Pons (tissue), 1 donor: ENCODE results near the gene PLCD1.
A peak's percentile ranks its signal among the peaks of the same experiment; 100 is the strongest.
"Not testable (repeated sequence)": the region's sequence is repeated elsewhere in the genome, so short reads cannot be mapped to it uniquely, and the experiment has no call there.

ENCODE experiments used
- DNase-seq: peaks from one replicate; pipeline ENCODE4 v3.0.0-alpha.2; 2016; ENCODE audit warnings: low spot score

PLCD1 gene

DNA sequence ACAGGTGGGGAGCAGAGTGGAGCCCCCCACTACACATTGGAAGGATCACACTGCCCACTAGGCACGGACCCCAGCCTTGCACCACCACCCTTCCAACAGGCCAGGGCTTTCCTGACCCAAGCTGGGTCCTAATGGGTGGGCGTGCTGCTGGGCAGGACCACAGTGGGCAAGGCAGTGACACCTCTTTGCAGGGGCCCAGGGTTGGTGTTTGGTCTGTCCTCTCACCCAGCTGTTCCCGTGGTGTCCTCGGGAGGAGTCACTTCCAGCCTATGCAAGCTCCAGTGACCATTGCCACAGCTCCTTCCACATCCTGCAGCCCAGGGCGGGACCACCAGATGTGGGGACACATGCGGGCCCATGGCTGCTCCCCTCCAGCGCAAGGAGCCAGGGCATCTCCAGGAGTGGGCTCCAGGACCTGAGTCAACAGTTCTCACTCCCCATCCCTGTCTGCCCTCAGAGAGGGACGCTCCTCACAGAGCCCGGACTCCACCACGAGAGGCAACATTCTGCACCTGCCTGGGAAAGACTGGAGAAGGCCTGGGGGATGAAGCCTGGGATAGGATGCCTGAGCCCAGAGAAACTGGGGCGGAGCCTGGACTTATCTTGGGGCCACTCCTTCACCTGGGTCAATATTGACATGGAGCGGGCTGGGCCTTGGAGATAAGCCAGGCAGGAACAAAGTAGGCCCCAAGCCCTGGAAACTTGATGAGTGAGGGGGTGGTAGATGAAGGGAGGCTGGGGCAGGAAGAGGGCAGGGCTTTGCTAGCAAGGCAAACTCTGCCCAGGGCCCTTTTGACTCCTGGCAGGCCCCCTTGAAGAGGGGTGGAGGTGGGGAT lies 42.7 kb downstream of the PLCD1 start:
- no peak for DNase-seq

DNA sequence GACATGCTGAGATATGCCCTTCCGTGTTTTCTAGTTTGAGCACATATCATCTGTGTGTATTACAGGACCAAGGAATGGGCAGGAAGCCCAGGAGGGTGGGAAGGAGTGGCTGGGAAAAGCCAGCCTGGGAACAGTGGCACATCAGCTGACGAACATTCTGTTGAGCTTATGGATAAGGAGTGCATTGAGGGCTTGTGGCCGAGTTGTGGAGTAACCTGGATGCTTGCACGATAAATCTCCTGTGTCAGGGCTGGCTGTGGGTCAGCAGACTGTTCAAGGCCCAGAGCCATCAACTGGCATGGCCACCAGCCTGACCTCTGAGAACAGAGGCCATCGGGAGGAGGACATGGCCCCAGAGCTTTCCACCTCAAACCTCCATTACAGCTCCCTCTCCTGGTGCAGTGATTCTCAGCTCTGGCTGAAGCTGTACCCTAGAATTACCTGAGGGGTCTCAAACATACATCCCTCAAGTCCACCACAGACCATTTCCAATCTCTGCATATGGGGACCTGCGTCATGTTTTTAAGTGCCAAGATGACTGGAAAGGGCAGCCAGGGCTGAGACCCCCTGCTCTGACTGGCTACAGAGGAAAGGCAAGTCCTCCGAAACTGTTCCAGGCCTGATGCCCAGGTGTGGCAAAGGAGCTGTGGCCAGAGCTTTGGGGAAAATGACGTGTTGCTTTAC lies 43.7 kb downstream of the PLCD1 start:
- no peak for DNase-seq

DNA sequence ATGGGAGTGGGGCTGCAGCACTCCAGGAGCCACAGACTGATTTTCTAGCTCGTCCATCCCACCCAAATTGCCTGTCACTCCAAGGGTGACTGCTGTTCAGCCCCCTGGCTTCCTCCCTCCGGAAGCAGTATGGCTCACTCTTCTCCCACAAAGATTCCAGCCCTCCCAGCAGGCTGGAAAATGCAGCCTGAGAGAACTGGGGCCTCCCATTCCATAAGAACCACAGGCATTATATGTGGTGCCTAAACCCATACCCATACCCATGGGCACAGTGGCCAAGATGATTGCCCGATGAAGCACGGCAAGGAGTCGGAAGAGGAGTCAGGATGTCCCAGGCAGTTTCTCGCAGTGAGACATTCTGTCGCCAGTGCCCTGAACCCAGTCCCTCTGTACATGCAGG lies 44.8 kb downstream of the PLCD1 start:
- no peak for DNase-seq

DNA sequence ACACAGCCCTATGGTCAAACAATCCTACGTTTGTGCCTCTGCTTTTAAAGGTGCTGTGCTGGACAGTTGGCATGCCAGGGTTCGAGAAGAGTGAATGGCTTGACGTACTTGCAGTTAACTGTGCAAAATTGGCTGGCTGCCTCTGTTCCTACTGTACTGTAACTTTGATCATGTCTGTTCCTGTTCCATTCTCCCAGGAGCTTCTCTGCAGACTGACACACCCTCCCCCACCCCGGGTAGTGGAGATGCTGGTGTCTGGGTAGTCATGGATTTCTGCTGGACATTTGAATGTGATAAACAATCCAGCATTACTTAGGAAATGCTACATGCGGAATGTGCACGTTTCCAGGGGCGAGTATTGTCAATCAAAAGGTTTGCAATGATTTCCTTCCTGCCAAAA lies 45.4 kb downstream of the PLCD1 start:
- no peak for DNase-seq

DNA sequence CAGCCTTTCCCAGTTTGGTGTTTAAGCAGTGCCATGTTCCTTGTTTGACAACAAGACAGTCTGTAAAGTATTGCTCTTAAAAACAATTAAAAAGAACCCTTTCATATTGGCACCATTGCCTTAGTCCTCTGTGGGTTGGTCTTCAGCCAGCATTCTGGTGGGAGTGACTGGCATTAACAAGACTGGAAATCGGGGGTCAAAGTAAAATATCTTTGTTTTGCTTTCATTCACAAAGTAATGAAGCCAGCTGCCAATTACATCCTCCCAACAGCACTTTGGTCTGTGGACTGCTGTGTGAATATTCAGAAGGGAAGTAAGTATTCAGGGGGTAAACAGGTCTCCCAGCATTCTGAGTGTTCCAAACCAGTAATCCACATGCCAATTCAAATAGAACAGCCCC lies 47.1 kb downstream of the PLCD1 start:
- no peak for DNase-seq

DNA sequence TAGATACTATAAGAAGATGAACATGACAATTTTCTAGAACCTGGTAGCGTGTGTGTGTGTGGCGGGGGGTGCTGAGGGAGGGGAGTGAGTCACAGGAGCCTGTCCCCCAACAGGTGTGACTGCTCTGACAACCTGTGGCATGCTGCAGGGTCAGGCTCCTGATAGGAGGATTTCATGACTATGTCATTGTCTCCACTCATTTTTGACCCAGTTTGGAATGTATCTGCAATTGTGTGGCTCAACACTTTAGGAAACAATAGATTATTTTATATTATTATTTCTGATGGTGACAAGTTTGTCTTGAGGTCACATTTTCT lies 48.1 kb downstream of the PLCD1 start:
- no peak for DNase-seq

DNA sequence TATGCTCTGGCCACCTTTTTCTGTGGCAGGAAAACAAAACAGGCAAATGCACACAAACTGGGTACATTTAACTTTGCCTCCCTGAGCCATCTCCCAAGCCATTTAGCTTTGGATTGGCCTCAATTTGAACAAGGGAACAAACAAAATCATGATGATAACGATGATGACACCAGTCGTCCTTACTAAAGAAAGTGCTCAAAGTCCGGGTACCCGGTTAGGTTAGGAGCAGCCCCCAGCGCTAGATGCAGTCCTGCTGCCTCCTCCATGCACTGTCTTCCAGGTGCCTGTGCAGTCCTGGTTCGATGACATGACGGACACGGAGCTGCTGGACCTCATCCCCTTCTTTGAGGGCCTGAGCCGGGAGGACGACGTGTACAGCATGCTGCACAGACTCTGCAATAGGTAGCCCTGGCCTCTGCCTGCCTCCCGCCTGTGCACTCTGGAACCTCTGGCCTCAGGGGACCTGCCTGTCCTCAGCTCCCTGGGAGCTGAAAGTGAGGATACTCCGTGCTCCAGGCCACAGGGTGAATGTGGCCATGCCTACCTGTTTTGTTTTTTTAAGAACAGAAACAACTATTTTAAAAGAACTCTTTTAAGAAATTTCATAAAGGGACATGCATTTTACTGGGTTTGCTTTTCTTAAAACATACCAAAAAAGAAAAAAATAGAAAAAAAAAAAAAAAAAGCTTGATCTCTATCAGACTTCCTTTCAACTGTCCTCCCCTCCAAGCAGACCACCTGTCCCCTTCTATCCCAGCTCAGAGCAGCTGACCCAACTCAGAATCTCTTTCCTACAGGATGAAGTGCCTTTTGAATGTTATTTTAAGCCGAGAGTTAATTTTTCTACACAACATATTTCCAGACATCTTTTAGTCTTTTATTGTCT lies 48.7 kb downstream of the PLCD1 start:
- DNase-seq: no peak

DNA sequence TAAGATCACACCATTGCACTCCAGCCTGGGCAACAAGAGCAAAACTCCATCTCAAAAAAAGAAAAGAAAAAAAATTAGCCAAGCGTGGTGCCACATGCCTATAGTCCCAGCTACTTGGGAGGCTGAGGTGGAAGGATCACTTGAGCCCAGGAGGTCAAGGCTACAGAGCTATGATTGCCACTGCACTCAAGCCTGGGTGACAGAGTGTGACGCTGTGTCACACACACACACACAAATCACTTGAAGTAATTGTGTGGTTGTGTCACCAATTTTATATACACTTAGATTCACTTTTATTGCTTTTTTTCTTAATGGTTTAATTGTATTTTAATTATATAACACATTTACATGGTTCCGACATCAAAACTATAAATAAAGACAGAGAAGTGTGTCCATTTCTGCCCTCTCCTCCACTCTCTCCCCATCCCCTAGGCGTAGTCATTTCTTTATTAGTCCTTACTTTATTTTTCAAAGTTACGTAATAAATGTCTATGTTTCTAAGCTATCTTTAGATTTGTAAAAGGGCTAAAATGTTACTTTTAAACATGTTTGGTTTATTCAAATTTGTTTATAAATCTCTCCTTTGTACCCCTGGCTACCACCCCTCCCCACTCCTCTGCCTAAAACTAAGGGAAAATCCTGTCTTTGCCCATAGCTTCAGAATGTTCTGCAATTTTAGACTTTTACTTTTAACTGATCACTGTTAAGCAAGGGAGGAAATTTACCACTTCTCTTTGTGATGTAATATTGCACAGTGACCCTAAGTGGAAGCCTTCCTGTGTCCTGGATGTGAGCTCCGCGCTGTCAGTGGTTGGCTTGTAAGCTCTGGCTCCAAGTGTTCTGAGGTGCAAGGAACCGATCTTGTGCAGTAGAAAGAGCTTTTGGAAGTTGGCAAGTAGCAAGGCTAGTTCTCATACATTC lies 49.6 kb downstream of the PLCD1 start:
- DNase-seq: no peak

DNA sequence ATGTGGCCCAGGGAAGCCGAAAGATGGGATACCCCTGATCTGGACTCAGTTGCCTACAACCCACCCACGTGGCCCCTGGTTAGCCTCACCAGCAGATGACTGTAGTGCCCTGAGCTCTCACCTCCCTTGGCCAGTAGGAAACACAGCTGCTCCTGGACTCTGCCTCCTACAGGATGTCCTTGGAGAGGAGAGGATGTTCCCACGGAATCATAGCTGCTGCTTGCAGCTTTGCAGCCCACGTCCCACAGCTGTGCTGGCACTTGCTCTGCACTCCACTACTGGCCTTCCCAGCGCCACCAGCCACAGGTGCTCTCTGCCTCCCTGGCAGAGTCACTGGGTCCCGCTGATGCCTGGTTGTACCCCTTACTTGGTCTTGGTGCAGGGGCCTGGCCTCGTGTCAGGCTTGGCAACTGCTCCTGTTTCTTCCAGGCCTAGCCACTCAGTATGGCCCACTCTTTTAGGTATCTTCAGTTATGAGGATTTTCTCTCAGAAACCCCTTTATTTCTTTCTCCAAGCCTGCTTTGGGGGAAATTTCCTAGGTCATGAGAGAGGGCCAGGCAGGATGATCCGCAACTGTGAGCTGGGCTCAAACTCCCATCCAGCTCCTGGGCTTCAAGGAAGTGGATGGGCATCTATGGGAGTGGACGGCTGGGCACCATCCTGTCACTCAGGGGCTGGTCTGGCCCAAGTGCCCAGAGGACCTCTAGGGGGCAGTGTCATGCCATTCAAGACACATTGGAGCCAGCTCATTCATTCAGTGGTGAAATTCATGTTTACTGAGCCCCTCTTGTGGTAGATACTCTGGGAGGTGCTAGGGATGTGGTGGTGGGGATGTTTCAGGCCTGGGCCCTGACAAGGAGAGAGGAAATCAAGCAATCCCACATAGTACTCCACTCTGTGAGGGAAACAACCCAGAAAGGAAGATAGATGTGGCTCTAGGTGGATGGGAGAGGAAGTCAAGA lies 55.0 kb downstream of the PLCD1 start:
- DNase-seq: peak; percentile 87

DNA sequence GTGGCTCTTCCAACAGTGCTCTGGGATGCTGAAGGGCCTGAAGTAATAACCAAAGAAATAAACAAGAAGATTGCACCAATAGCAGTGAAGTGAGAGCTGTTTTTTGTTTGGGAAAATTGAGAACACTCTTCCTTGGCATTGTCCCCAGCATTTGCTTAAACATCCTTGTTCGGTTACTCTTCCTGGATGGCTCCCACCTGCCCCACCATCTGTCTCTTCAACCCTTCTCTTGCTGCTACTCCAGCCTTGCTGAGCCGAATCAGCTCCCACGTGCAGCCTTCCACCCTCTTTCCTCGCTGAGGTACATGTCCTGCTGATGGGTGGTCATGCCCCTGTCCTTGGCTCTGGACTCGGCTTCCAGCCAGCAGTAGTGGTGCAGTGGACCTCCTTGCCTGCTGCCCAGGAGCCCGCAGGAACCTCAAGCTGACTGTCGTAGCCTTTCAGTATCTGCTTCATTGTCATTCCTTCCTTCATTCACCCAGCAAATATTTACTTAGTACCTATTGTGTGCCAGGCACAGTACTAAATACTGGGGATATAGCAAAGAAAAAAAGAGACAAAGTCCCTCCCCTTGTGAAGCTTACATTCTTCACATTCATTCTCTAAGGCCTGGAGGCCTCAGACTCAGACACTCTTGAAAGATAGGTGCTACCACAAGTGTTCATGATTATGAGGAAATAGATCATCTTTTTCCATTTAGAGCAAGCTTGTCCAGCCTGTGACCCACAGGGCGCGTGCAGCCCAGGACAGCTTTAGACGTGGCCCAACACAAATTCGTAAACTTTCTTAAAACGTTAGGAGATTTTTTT lies 56.0 kb downstream of the PLCD1 start:
- DNase-seq: no peak

DNA sequence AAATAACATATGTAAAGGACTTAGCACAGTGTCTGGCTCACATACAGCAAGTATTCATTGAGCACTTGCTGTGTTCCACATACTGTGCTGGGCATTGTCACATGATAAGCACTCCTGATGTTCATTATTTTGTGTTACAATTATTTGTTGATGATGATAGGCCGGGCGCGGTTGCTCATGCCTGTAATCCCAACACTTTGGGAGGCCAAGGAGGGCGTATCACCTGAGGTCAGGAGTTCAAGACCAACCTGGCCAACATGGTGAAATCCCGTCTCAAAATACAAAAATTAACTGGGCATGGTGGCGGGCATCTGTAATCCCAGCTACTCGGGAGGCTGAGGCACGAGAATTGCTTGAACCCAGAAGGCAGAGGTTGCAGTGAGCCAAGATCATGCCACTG lies 57.4 kb downstream of the PLCD1 start:
- DNase-seq: not testable (repeated sequence)

DNA sequence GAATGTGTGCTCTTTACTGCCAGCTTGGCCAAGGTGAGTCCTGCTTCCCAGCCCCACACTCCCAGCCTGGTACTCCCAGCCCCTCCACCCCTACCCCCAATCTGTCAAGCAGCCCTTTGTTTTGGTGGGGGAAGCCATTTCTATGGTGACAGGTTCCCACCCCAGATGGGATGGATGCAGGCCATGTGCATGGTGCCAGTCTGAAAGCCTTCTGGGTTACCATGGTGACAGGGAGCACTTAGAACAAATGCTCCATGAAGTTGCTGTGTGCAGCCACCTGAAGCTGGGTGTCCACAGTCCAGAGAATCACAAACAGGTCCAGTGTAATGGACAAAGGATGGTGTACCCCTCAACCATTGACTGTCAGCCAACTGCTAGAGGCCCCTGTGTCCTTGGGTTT lies 58.0 kb downstream of the PLCD1 start:
- DNase-seq: no peak

DNA sequence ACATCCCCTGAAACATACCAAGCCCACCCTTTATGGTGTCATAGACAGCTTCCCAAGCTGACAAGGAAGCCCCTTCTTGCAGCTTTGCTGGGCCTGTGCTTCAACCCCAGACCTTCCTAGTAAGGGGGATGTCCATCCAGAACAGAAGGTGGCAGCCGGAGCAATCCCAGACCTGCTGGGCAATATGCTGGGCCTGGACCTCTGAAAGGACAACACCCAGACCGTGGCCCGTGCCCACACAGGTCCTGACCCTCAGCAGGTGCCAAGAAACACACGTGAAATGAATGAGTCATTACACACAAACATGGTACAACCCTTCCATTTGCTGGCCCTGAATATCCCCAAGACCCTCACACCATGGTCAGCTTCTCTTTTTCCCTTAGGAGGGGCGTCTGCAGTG lies 58.6 kb downstream of the PLCD1 start:
- no peak for DNase-seq

DNA sequence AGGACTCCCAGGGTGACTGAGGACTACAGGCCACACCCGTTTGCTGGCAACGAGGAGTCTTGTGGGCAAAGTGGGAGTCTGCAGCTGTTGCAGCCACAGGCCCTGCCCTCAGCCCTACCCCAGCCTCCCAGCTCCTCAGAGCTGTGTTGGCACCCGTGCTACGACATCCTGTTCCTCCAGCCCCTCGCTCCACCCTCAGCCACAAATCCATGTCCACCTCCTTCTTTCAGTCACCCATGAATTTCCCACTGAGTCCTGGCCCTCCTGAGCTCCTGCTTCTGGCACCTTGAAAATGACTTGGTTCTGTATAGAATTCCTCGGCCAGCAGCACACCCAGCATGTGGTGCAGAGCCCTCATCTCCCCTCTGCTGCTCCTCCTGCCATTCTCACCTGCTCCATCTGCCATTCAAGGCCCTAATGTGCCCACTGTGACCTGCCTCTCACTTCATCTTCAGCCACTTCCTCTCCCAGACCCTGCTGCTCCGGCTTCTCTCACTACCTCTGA lies 59.8 kb downstream of the PLCD1 start:
- DNase-seq: no peak

DNA sequence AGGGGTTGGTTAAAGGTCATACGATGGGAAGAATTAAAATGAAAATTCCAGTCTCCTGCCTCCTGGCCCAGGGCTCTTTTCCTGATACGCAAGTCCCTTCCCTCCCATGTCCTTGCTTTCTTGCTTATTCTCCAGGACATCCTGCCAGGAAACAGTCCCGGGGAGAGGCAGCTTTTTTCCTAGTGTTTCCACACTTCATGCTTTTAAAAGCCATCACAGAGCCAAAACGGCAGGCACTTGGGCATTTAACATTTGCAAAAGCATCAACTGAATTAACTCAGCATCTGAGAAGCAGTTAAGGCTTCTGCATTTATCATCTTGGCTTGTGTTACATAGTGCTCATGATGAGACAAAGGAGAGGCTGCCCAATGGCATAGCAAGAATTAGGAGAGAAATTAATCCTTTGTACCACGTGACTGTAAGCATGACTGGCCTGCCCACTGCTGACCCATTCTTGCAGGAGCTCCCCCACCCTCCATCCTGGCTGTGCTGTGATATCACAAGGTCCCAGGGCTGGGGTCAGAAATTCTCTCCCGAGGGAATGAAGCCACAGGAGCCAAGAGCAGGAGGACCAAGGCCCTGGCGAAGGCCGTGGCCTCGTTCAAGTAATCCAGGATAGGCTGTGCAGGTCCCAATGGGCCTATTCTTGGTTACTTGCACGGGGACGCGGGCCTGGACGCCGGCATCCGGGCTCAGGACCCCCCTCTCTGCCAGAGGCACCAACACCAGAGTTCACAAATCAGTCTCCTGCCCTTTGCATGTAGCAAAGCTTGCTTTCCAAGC lies 60.4 kb downstream of the PLCD1 start:
- DNase-seq: no peak

DNA sequence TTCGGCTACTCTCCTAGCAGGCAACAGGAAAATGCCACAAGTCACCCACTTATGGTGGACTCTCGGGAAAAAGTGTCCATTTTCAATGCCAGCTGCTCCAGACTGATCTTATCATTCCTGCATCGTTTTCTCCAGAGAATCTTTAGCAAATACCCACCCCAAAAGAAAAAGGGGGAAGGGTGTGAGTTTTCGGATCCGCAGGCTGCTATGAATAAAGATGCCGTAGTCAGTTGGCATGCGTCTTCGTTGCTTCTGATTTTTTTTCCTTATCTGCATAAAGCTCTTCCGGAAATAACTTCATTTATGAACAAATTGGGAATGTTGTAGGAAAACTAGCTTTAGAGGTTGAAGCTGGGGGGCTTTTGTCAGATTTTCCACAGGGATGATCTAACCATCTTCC lies 61.2 kb downstream of the PLCD1 start:
- DNase-seq: no peak

DNA sequence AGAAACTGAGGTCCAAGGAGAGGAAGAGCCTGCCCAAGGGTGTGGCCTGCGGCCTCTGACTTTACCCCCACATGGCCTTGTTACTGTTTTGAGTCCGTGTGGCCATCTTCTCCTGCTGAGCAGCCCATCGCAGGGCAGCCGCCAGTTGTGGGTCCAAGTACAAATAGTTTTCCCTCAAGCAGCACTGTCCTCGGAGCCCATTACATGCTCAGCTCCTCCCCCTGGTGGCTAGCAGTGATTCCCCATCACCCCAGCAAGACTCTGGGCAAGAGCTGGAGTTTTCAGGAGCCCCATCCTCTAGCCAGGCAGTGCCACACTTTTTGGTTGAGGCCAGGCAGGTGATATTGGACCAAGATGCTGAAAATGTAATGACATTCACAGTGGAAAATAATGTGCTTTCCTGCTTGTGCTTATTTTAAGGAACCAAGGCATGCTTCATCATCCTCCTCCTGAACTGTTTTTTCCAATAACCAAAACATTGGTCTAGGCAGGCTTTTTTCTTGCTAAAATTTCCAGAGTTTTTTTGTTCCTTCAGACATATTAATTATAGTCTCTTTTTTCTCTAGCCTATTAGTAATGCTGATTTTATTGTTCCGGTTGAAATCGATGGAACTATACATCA lies 62.1 kb downstream of the PLCD1 start:
- DNase-seq: peak; percentile 65

DNA sequence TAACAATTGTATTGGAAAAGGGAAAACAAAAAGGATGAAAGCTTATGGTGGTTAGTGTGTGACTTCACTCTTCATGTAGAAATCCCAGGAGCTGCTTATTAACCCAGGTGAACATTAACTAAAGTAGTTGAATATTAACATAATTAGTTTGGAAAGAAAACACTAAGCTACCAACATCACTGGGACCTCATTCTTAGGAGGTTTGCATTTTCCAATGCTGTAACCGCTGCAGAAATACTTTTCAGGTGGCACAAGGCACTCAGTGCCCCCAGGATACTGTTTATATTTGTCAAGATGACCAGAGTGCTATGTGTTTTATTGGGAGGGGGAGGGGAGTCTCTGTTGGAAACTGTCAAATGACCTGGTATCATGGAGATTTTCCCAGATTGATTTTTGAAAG lies 64.7 kb downstream of the PLCD1 start:
- no peak for DNase-seq
